ENCODE results near the gene ARHGAP45.
"Not testable (repeated sequence)": the region's sequence is repeated elsewhere in the genome, so short reads cannot be mapped to it uniquely, and the experiment has no call there.

ARHGAP45 gene

GRCh38 chr19:1105008-1105872, 38.3 kb downstream of the ARHGAP45 start:
- DNase-seq = no peak

DNA sequence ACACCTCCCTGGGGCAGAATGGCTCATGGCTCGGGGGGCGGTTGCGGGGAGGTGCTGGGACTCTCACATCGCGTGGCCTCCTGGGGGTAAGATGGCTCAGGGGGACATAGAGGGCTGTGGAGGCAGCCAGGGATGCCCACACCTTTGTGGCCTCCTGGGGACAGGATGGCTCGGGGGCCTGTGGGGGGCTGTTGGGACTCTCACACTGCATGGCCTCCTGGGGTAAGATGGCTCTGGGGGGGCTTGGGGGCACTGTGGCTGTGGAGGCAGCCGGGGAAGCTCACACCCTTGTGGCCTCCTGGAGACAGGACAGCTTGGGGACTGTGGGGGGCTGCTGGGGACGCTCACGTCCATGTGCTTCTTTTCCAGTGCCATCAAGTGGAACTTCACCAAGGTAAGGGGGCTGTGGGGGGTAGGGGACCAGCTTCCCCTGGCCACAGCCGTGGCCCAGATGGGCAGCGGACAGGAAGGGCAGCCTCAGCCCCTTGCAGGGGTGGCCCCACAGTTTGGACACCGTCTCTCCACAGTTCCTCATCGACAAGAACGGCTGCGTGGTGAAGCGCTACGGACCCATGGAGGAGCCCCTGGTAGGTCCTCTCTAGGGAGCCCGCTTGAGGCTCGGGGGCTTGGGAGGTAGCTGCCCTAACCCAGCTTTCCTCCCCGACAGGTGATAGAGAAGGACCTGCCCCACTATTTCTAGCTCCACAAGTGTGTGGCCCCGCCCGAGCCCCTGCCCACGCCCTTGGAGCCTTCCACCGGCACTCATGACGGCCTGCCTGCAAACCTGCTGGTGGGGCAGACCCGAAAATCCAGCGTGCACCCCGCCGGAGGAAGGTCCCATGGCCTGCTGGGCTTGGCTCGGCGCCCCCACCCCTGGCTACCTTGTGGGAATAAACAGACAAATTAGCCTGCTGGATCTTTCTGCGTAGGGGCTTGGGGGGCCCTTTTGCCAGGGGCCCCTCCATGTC, 39.2 kb downstream of the ARHGAP45 start:
- DNase-seq = no peak

DNA sequence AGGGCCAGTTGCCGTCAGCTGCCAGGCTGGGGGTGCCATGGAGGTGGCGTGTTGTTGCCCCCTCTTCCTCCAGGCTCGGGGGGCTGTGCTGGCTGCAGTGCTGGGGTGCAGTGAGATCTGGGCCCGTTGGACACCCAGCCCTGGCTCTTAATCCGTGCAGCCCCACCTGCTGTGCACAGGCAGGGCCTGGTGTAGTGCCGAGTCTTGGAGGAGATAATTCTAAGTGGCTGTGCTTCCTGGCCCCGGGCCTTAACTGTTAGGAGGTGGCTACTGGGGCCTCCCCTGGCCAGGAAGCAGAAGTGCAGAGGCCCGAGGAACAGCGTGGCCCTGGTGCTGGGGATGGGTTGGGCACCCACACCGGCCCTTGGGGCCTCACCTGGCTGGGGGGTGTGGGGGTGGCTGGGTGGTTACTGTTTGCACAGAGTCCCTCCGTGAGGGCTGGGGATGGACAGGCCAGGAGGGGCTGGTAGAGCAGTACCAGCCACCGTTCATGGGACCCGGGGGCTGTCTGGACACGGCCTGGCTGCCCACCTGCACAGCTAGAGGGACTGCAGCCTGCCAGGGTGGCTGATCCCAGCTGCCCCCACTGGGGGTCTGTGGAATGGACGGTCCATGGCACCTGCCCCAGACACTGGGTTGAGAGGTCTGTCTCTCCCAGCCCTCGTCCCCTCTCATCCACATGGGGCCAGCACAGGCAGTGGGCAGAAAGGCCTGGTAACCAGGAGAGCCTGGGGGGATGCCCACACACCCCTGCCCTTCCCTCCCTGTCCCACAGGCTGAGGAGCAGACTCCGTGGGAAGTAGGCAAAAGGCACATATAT, 40.1 kb downstream of the ARHGAP45 start:
- DNase-seq = no peak

DNA sequence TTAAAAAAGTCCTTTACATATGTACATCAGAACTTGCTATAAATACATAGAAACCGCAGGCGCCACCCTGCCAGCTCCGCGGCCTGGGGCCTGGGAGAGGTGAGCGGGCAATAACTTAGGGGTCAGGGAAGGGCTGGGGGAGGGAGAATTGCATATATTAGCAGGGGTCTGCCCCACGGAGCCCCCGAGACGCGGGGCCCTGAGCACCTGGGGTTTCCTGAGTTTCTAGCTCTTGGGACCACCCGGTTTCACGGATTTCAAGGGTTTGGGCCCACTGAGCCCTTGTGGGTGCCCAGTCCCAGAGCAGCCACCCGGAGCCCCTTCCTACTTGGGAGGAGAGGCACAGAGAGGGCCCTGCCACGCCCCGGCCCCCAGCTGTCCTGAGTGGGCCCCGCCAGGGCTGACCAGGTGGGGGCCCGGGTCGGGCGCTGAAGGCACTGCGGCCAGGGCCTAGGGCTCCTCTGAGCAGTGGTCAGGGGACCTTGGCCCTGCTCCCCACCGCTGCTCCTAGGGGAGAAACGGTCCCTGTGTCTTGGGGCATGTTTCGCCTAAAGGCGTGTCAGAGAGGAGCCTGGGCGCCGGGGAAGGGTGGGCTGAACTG, 40.8 kb downstream of the ARHGAP45 start:
- no peak for DNase-seq

GRCh38 chr19:1108291-1109031, 41.5 kb downstream of the ARHGAP45 start:
- DNase-seq = no peak

DNA sequence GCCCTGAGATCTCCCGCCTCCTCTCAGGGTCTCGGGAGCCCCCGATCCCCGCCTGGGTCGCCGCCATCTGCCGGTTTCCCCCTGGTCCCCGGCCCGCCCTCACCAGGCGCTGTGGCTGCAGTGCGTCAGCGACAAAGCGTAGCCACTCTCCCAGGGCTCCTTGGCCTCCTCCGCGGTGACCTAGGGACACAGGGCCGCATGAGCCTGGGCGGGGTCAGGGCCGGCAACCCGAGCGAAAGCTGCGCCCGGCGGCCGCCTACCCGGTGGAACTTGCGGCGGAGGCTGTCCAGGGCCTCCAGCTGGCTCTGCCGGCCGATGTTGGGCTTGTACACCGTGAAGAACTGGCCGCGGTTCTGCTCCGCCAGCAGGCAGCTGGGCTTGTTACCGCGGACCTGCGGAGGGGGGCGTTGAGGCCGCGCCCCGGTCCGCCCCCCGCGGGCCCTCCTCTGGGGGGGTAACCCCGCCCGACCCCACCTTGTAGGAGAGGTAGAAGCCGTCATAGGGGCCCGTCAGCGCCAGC, 42.1 kb downstream of the ARHGAP45 start:
- DNase-seq = no peak

DNA sequence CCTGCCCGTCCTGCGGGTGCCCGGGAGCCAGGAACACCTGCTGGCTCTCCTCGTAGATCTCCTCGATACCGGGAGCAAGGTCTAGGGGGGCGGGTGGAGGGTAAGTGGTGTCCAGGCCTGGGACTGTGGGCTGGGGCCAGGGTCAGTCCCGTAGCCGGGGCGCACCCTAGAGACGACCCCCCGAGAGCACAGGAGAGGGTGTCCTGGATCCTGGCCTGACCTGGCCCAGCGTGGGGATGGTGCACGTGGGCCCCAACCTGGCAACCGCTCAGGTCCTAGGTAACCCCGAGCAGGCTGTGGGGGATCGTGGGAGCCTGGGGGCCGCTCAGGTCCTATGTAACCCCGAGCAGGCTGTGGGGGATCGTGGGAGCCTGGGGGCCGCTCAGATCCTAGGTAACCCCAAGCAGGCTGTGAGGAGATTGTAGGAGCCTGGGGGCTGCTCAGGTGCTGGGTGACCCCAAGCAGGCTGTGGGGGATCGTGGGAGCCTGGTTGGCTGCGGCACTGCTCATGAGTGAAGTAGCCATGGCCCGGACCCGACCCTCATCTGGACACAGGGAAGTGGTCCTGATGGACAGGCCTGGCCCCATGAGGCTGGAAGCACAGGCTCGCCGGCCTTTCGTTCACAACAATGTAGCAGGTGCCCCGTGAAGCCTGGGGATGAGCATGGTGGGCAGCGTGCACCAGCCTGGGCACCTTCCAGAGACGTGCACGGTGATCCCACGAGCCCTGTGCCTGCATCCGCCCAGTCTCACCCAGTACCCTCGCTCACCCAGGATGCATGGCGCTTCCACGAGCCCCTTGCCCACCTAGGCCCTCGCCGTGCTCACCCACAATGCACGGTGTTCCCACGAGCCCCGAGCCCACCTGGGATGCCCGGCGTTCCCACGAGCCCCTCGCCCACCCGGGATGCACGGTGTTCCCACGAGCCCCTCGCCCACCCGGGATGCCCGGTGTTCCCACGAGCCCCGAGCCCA, 43.0 kb downstream of the ARHGAP45 start:
- DNase-seq = no peak

DNA sequence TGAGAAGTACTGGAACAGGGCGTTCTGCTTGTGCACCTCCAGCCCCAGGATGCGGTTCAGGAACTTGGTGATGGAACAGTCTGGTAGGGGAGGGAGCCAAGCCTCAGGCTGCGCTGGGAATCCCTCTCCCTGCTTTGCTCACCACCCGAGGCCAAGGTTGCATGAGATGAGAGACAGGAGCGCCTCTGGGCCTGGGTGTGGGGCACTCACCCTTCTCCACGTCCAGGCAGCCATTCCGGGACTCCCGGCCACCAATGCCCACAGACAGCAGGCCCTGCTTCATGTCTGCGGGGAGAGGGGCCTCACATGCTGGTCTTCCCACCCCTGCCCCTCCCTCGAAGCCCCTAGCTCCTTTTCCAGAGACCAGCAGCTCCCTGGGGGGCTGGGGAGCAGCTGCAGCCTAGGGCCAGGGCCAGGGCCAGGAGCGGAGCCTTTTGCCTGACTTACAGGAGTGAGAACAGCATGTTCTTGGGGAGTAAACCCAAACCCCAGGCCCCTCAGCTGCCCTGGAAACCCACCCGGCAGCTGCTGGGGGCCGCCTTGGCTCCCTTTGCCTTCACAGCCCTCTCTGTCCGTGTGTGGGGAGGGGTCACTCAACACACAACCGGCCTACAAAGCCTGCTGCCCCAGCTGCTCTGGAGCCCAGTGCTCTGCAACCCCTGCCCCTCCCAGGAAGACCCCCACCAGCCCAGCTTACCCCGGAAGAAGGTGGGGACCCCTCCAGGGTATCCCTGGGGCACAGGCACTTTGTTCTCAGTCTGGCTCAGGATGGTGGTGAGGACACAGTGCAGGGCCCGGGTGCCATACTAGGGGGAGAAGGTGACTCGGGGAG, 44.1 kb downstream of the ARHGAP45 start:
- DNase-seq = no peak

- no peak for DNase-seq
Observed at GRCh38 chr19:1111641-1112267, 44.8 kb downstream of the ARHGAP45 start.

DNA sequence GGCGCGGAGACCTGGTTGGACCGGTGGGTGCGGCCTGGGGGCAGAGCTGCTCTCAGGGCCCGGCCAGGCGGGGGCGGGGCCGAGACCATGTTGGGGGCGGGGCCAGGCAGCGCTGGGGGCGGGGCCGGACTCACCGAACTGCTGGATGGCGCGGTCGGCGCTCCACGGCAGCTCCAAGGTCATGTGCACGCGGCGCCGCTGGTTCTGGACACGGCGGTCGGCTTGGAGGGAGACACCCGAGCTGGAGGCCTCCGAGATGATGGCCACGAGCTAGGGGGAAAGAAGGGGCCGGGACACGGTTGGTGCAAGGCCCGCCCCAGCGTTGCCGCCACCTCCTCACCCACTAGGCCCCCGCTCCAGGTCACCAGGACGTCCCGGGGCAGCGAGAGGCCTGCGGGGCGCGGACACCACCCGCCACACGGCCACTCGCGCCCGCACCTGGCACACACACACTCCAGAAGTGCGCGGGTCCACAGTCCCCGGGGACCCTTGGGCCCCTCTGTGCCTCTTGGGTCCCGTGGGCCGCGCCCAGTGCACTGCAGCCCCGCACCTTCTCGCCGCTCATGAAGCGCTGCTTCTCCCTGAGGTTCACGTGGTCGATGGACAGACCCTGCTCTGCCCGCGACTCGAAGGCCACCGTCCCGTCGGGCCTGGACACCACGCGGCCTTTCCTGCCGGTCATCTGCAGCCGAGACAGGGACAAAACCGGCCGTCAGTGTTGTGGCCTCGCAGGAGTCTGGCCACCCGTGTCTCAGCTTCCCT, 45.5 kb downstream of the ARHGAP45 start:
- no peak for DNase-seq

DNA sequence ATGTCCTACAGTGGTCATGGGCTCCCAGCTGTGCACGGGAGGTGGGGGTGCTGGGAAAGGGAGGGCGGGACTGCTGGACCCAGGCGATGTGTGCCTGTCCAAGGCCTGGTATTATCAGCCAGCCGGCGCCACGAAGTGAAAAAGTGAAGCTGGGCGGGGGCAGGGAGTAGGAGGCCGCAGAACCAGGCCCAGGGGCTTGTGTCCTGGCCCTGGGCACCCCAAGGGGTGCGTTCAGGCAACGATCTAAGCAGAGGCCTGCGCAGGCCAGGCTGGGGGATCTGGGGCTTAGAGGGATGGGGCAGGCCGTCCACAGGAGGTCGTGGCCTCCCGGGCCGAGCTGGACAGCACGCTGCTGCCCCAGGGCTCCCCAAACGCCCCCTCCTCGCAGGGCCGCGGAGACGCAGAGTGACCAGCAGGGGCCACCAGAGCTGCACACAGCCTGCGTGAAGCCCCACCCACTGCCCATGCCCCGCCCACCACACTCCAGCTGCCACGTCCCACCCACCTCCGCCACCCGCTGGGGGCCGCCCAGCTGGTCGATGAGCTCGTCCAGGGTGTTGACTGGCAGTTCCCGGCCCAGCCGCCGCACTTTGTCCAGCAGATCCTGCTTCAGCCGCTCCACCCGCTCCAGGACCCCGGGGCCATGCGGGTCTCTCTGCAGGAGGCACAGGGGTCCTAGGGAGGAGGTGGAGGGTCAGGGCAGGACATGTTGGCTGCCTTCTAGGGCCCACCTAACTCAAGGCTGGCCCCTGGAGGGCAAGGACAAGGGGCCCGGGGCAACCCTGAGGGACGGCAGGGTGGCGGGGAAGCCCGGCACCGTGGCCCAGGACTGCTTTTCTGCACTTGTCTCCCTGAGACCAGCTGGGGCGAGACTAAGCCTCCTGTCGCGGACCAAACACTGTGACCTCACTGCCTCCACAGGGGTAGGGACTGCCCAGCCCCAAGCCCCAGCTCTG, 46.3 kb downstream of the ARHGAP45 start:
- DNase-seq = no peak

DNA sequence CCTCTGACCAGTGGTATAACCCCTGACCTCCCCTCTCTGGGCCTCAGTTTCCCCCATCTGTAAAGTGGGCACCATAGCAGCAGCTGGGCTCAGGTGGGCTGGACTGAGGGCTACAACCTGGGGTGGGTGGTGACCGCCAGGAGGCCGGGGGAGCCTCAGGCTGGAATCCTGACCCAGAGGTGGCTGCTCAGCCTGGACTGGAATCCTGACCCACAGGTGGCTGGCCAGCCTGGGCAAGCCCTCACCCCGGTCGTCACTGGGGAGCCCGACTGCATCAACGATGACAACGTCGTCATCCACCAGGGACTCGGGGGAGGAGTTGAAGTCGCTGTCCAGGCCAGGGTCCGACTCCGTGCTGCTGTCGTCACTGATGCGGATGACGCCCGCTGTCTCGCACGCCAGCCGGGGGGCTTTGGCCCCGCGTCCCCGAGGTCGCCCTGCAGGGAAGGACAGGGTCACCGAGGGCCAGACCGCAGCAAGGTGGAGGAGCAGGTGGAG, 47.1 kb downstream of the ARHGAP45 start:
- no peak for DNase-seq

DNA sequence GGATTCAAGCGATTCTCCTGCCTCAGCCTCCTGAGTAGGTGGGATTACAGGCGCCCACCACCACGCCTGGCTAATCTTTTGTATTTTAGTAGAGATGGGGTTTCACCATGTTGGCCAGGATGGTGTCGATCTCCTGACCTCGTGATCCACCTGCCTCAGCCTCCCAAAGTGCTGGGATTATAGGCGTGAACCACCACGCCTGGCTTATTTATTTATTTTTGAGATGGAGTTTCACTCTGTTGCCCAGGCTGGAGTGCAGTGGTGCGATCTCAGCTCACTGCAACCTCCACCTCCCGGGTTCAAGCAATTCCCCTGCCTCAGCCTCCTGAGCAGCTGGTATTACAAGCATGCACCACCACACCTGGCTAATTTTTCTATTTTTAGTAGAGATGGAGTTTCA, 47.8 kb downstream of the ARHGAP45 start:
- not testable (repeated sequence) for DNase-seq

DNA sequence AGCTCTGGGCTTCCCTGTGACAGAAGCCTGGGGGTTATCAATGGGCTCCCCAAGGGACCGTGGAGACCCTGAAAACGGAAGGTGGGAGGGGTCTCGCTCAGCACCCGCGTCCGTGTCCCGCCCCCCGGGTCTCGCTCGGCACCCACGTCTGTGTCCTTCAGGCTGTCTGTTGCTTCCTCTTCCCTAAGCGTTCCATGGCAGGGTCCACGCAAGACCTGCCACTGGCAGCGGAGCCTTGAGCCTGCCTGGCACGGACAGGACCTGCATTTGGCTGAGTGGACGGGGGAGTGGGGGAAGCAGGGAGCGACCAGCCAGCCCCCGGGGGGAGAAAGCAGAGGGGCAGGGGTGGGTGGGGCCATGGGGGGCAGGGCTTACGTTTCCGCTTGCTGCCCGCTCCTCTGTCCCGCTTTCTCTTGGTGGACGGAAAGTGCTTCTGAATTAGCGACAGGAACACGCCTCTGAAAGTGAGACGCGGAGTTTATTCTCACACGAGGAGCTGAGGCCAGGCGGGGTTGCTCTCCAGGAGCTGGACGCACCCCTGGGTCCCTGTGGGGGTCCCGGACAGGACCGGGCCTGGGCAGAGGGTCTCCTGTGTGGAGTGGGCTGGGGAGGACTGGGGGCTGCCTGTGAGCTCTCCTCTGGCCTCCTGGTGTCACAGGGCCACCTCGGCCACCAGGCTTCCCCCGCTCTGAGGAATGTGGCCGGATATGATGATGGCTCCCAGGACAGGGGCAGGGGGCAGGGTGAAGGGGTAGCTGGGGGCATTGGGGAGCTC, 48.9 kb downstream of the ARHGAP45 start:
- DNase-seq = no peak

GRCh38 chr19:1116726-1117581, 50.0 kb downstream of the ARHGAP45 start:
- no peak for DNase-seq
